ENCODE results near the gene MACF1.

- no peak for TF ChIP-seq CTCF (IDR thresholded peaks at IDR 0.05)
- TF ChIP-seq EZH2 (IDR thresholded peaks at IDR 0.05): no peak
- no peak for TF ChIP-seq EZH2phosphoT487 (IDR thresholded peaks at IDR 0.05)
These were observed 117.5 kb downstream of the MACF1 start for GRCh38 chr1:39321979-39322378.

Data from neural progenitor cell (in vitro differentiated cells).